Uterus (tissue), 2 donors: ENCODE data around the gene VRK1.

Experiments used
- POLR2A ChIP-seq, 2 donors: fragments of 450-650 bp; IDR thresholded peaks; one replicate each; pipeline ENCODE4 v1.6.1; 2016; ENCODE audit warnings: antibody characterized with exemption in 2 of 2, mild to moderate bottlenecking in 1 of 2, moderate library complexity in 1 of 2
- TF ChIP-seq, protein P1 (sequence below), 4 experiments: fragments of 200-600 bp in 2 of 4; fragments of 450-650 bp in 2 of 4; sonication (generic) in 2 of 4; IDR thresholded peaks; one replicate each; pipeline ENCODE4 v1.5.1; 2016 to 2019; ENCODE audit warnings: antibody characterized with exemption in 4 of 4, mild to moderate bottlenecking in 2 of 4, moderate library complexity in 1 of 4

DNA sequence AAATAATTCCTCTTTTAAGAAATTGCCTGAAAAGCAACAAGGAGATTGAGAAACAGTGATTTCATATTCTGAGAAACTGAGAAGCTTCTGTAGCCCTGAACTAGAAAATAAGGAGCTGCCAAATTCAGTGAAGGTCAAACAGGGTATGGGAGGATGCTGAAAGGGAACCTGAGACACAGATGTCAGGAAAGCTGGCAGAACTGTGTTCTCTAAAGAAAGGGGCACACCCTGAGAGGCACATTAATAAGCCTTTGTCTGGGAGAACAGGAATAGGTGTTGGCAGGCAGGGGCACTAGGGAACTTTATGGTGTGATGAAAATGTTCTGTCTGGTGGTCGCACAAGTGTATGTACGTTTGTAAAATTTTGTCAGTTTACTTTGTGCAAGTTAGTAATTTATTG lies 29.6 kb downstream of the VRK1 start:
- TF ChIP-seq, protein P1, sequence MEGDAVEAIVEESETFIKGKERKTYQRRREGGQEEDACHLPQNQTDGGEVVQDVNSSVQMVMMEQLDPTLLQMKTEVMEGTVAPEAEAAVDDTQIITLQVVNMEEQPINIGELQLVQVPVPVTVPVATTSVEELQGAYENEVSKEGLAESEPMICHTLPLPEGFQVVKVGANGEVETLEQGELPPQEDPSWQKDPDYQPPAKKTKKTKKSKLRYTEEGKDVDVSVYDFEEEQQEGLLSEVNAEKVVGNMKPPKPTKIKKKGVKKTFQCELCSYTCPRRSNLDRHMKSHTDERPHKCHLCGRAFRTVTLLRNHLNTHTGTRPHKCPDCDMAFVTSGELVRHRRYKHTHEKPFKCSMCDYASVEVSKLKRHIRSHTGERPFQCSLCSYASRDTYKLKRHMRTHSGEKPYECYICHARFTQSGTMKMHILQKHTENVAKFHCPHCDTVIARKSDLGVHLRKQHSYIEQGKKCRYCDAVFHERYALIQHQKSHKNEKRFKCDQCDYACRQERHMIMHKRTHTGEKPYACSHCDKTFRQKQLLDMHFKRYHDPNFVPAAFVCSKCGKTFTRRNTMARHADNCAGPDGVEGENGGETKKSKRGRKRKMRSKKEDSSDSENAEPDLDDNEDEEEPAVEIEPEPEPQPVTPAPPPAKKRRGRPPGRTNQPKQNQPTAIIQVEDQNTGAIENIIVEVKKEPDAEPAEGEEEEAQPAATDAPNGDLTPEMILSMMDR (IDR thresholded peaks at IDR 0.05): no peak
- TF ChIP-seq POLR2A (IDR thresholded peaks at IDR 0.05): no peak
